Esophagus squamous epithelium (tissue), 5 donors: ENCODE measurements around the gene HOPX. TPM values are rescaled to one million over a fixed set of nuclear protein-coding genes. Genes with fewer than 3 reads are reported as not detected.
A peak's percentile ranks its signal among the peaks of the same experiment; 100 is the strongest.
"Not testable (repeated sequence)": the region's sequence is repeated elsewhere in the genome, so short reads cannot be mapped to it uniquely, and the experiment has no call there.

Experiments
- DNase-seq: peaks from one replicate; lab custom pipeline; 2025; lab: John Stamatoyannopoulos, UW
- H3K27ac ChIP-seq, 4 donors: fragments of 200-600 bp; sonication (generic); one replicate each; pipeline ENCODE4 v1.5.1; 2016 to 2019; ENCODE audit warnings: mild to moderate bottlenecking in 1 of 4
- H3K27me3 ChIP-seq, 4 donors: fragments of 200-600 bp; sonication (generic); 1 replicate in 3 of 4; 2 replicates in 1 of 4; pipeline versions ENCODE4 v1.5.1 to v1.6.0; 2017 to 2021; ENCODE audit warnings: antibody characterized with exemption in 1 of 4
- H3K36me3 ChIP-seq, 3 donors: fragments of 200-600 bp; sonication (generic); one replicate each; pipeline ENCODE4 v1.5.1; 2016 to 2019
- H3K4me1 ChIP-seq, 3 donors: fragments of 200-600 bp; sonication (generic); one replicate each; pipeline ENCODE4 v1.5.1; 2017 to 2019
- H3K4me3 ChIP-seq, 4 donors: fragments of 200-600 bp; sonication (generic); 1 replicate in 3 of 4; 2 replicates in 1 of 4; pipeline ENCODE4 v1.5.1; 2016 to 2019; ENCODE audit warnings: mild to moderate bottlenecking in 2 of 4, moderate library complexity in 1 of 4
- H3K9me3 ChIP-seq, 3 donors: fragments of 200-600 bp; sonication (generic); one replicate each; pipeline ENCODE4 v1.5.1; 2016 to 2019
- POLR2A ChIP-seq, 4 donors: fragments of 450-650 bp; IDR thresholded peaks; one replicate each; pipeline ENCODE4 v1.6.1; 2017; ENCODE audit warnings: antibody characterized with exemption in 4 of 4, mild to moderate bottlenecking in 4 of 4, moderate library complexity in 3 of 4
- WGBS, 2 donors: methylation state at CpG; one replicate each; pipeline ENCODE4 v1.1.5; 2018; 5-methylcytosine and 5-hydroxymethylcytosine counted together
- intact Hi-C: fragments of 100-400 bp; cut with DNase I; formaldehyde crosslinking; loops from one replicate; pipeline ENCODE4 v1.15.0; 2022
- total RNA-seq, 4 donors: library from RNA; depleted of rRNA; stranded (reverse); fragments of >200 nt; gene quantifications; one replicate each; pipeline ENCODE4 v1.1.0, GENCODE V29; 2016
- TF ChIP-seq, protein P1 (sequence below), 6 experiments: fragments of 450-650 bp in 4 of 6; fragments of 200-600 bp in 2 of 6; sonication (generic) in 2 of 6; IDR thresholded peaks; one replicate each; pipeline ENCODE4 v1.5.1; 2016 to 2019; ENCODE audit warnings: antibody characterized with exemption in 6 of 6, mild to moderate bottlenecking in 4 of 6, moderate library complexity in 4 of 6
- donor health status: DM: yes; HTN: yes; CAD: no.

Gene HOPX
- total RNA-seq, 4 donors from 2014 or later = 319 to 373 (median 338) TPM

DNA sequence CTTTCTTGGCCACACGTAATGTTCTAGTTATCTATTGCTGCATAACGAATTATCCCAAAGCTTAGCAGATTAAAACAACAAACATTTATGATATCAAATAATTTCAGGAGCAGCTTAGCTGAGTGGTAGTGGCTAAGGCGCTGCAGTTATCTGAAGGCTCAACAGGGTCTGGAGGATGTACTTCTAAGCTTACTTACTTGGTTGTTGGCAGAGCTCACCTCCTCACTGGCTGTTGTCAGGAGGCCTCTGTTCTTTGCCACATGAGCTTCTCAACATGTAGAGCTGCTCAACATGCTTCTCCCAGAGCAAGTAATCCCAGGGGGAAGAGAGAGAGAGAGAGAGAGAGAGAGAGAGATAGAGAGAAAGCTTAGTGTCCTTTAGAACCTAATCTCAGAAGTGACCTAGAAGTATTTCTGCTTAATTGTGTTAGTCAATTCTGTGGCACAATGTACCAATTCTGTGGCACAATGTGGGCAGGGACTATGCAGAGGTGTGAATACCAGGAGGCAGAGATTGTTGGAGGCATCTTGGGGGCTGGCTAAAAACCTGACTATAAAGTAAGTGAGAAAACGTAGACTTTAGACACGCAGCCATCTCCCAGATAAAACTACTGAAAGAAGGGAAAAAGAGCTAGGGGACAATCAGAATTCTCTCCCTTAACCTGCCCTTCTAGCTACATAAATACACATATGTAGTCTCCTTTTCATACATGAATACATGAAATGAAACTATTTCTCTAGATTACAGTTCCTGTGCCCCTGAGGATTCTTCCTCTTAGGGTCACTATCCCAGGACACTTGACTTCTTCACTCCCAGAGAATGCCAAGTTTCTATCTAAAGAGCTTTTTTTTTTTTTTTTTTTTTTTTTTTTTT is 40.2 kb downstream of the HOPX start:
- Histone ChIP-seq H3K27ac (peak overlapping the region; percentile 21 to 72 (median 51)), H3K4me3 (no peak overlapping the region), H3K27me3 (no peaks in the 10 kb centered on the region), H3K36me3 (no peaks in the 10 kb centered on the region), H3K4me1 (peaks cover 0 to 54% (median 21%) of the 10 kb centered on the region in 3 donors), H3K9me3 (no peaks in the 10 kb centered on the region)
- intact Hi-C loops = no loop called here
- DNase-seq = no peak
- TF ChIP-seq, protein P1, sequence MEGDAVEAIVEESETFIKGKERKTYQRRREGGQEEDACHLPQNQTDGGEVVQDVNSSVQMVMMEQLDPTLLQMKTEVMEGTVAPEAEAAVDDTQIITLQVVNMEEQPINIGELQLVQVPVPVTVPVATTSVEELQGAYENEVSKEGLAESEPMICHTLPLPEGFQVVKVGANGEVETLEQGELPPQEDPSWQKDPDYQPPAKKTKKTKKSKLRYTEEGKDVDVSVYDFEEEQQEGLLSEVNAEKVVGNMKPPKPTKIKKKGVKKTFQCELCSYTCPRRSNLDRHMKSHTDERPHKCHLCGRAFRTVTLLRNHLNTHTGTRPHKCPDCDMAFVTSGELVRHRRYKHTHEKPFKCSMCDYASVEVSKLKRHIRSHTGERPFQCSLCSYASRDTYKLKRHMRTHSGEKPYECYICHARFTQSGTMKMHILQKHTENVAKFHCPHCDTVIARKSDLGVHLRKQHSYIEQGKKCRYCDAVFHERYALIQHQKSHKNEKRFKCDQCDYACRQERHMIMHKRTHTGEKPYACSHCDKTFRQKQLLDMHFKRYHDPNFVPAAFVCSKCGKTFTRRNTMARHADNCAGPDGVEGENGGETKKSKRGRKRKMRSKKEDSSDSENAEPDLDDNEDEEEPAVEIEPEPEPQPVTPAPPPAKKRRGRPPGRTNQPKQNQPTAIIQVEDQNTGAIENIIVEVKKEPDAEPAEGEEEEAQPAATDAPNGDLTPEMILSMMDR (IDR thresholded peaks at IDR 0.05) = no peak
- TF ChIP-seq POLR2A (IDR thresholded peaks at IDR 0.05) = no peak
- WGBS, 2 donors = 55 to 75% methylated on average over 5 of the region's 5 CpGs

DNA sequence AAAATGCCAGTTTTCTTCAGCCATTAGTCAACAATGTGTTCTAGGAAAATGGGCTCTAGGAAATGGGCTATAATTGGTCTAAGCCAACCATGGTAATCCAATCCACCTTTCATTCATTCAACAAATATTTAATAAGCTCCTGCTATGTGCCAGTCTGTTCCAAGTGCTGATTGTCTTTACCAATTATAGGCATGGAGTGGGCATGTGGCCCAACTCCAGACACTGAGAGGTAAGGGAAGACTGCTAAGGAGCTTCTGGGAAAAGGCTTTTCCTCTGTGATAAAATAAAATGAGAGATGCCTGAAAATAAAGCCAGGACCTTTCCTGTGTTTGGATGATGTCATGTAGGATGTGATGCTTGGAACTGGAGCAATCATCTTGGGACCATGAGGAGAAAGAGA is 43.3 kb downstream of the HOPX start:
- H3K4me3 ChIP-seq = no peak overlapping the region
- H3K27ac ChIP-seq = peak overlapping the region; percentile 44 to 57 (median 50)
- TF ChIP-seq, protein P1 (IDR thresholded peaks at IDR 0.05) = no peak
- no peak for TF ChIP-seq POLR2A (IDR thresholded peaks at IDR 0.05)
- H3K27me3 ChIP-seq = no peaks in the 10 kb centered on the region
- H3K9me3 ChIP-seq = no peaks in the 10 kb centered on the region
- intact Hi-C loops = no loop called here
- no peaks in the 10 kb centered on the region for H3K36me3 ChIP-seq
- no peak for DNase-seq
- H3K4me1 ChIP-seq = peaks cover 0 to 68% (median 25%) of the 10 kb centered on the region in 3 donors

DNA sequence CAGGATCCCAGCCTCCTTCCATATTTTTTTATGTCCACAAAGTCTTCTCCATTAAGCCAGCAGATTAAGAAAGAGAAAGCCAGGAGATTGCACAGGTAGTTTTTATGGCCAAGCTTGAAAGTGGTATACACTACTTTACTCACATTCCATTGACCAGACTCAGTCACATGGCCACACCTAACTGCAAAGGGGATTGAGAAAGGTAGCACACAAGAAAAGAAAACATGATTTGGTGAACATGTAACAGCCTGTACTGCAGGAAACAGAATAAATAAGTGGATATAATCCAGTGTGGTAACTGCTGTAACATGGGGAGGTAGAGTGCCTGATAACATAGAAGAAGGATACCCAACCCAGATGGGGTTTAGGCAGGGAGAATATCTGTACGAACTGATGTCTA is 43.9 kb downstream of the HOPX start:
- no peaks in the 10 kb centered on the region for H3K27me3 ChIP-seq
- TF ChIP-seq, protein P1 (IDR thresholded peaks at IDR 0.05) = no peak
- peak overlapping the region in 3 of 4 donors; percentile 48 to 57 (median 51) for H3K27ac ChIP-seq
- no peak overlapping the region for H3K4me3 ChIP-seq
- no peaks in the 10 kb centered on the region for H3K9me3 ChIP-seq
- peaks cover 0 to 70% (median 25%) of the 10 kb centered on the region in 3 donors for H3K4me1 ChIP-seq
- no peak for DNase-seq
- intact Hi-C loops = no loop called here
- no peaks in the 10 kb centered on the region for H3K36me3 ChIP-seq
- WGBS, 2 donors = 35 to 42% methylated on average over 1 of the region's 1 CpG

DNA sequence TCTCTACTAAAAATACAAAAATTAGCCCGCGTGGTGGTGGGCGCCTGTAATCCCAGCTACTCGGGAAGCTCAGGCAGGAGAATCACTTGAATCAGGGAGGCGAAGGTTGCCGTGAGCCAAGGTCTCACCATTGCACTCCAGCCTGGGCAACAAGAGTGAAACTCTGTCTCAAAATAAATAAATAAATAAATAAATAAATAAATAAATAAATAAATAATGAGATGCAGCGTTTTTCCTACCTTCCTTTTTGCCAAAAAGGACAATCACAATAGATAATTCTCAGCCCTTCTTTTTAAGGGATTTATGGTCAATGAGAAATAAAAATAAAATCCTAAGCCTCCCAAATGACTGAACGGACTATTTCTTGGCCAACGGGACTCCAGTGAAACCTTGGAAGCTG is 46.1 kb downstream of the HOPX start:
- DNase-seq, H3K27ac ChIP-seq, H3K36me3 ChIP-seq, intact Hi-C loops, H3K4me3 ChIP-seq, H3K9me3 ChIP-seq, H3K27me3 ChIP-seq: not testable (repeated sequence)
- WGBS, 2 donors = 92% methylated on average over 8 to 9 of the region's 9 CpGs
- peaks cover 13 to 70% (median 24%) of the 10 kb centered on the region in 3 donors for H3K4me1 ChIP-seq

DNA sequence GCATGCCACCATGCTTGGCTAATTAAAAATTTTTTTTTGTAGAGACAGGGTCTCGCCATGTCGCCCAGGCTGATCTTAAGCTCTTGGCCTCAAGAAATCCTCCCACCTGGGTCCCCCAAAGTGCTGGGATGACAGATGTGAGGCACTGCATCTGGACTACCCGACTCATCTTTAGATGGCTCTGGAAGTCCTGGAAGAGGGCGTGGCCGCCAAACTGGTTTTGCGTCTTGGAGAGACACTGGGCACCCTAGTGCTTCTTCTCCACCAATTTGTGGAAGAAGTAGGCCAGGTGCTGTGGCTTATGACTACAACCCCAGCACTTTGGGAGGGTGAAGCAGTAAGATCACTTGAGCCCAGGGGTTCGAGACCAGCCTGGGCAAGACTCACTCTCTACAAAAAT is 47.6 kb downstream of the HOPX start:
- Histone ChIP-seq H3K36me3 (no peaks in the 10 kb centered on the region), H3K4me1 (peaks cover 13 to 73% (median 31%) of the 10 kb centered on the region in 3 donors), H3K9me3 (no peaks in the 10 kb centered on the region), H3K27me3 (no peaks in the 10 kb centered on the region), H3K4me3 (no peak overlapping the region), H3K27ac (no peak overlapping the region)
- WGBS, 2 donors = 60 to 90% methylated on average over 2 to 4 of the region's 7 CpGs
- no peak for DNase-seq
- TF ChIP-seq, protein P1 (IDR thresholded peaks at IDR 0.05) = no peak
- TF ChIP-seq POLR2A (IDR thresholded peaks at IDR 0.05) = no peak
- intact Hi-C loops = no loop called here
